PC-9 (cell line): Measurements from ENCODE around the gene NALCN. TPM values are rescaled to one million over a fixed set of nuclear protein-coding genes. Genes with fewer than 3 reads are reported as not detected.

ENCODE experiments used
- BruUV-seq: library from RNA; stranded (reverse); fragments of 400-500 nt; replicated peaks from 2 replicates; lab custom pipeline; 2021; lab: Mats Ljungman, UMichigan
- CTCF ChIA-PET: fragments of 300-600 bp; sonication (Branson Sonifier 250); formaldehyde crosslinking; loops from one replicate; lab custom pipeline; 2022; ENCODE audit warnings: antibody characterized with exemption; lab: Charles Lee
- POLR2A ChIA-PET: fragments of 300-600 bp; sonication (Branson Sonifier 250); formaldehyde crosslinking; loops from one replicate; lab custom pipeline; 2022; ENCODE audit warnings: antibody characterized with exemption; ENCODE audit not compliant: unreplicated experiment; lab: Charles Lee
- DNase-seq, 2 experiments: peaks; one replicate each; pipeline versions ENCODE4 v3.0.0 to v3.0.0-alpha.2; 2015 to 2022; ENCODE audit warnings: mixed read lengths in 1 of 2
- H2AFZ ChIP-seq: fragments of 200-600 bp; sonication (generic); 2 replicates; pipeline ENCODE4 v1.8.1; 2017; ENCODE audit warnings: antibody characterized with exemption
- H3F3A ChIP-seq: fragments of 200-600 bp; sonication (generic); 2 replicates; pipeline ENCODE4 v1.8.1; 2017; ENCODE audit warnings: antibody characterized with exemption, mild to moderate bottlenecking, low read depth; ENCODE audit not compliant: insufficient read depth
- H3K27ac ChIP-seq: fragments of 200-600 bp; sonication (generic); 2 replicates; pipeline ENCODE4 v1.6.1; 2016; ENCODE audit warnings: mixed run types
- H3K27me3 ChIP-seq: fragments of 200-600 bp; sonication (generic); 2 replicates; pipeline ENCODE4 v1.6.1; 2016; ENCODE audit warnings: low read depth, mixed run types; ENCODE audit not compliant: insufficient read depth
- H3K36me3 ChIP-seq: fragments of 200-600 bp; sonication (generic); 2 replicates; pipeline ENCODE4 v1.6.1; 2016; ENCODE audit warnings: low read depth, mixed run types
- H3K4me1 ChIP-seq: fragments of 200-600 bp; sonication (generic); replicated peaks from 2 replicates; pipeline ENCODE4 v1.6.1; 2016; ENCODE audit warnings: mixed run types; ENCODE audit not compliant: insufficient read depth
- H3K4me2 ChIP-seq: fragments of 200-600 bp; sonication (generic); 2 replicates; pipeline ENCODE4 v1.6.1; 2017; ENCODE audit warnings: mixed run types
- H3K4me3 ChIP-seq: fragments of 200-600 bp; sonication (generic); 2 replicates; pipeline ENCODE4 v1.6.1; 2016; ENCODE audit warnings: mixed run types
- H3K79me2 ChIP-seq: fragments of 200-600 bp; sonication (generic); 2 replicates; pipeline ENCODE4 v1.6.1; 2017; ENCODE audit warnings: low read depth, mixed run types
- H3K9me2 ChIP-seq: fragments of 200-600 bp; sonication (generic); 2 replicates; pipeline ENCODE4 v1.8.1; 2017; ENCODE audit warnings: mild to moderate bottlenecking; ENCODE audit not compliant: insufficient read depth
- H3K9me3 ChIP-seq: fragments of 200-600 bp; sonication (generic); 2 replicates; pipeline ENCODE4 v1.8.1; 2016; ENCODE audit warnings: low read depth; ENCODE audit not compliant: insufficient read depth
- H4K20me1 ChIP-seq: fragments of 200-600 bp; sonication (generic); 2 replicates; pipeline ENCODE4 v1.8.1; 2017; ENCODE audit not compliant: insufficient read depth
- EZH2 ChIP-seq: fragments of 200-600 bp; sonication (generic); IDR thresholded peaks from 2 replicates; pipeline ENCODE4 v1.8.0; 2017; ENCODE audit warnings: antibody characterized with exemption, low read depth
- intact Hi-C: fragments of 100-400 bp; cut with micrococcal nuclease; formaldehyde crosslinking; loops from one replicate; pipeline ENCODE4 v1.10.0; 2022; ENCODE audit not compliant: unreplicated experiment
- total RNA-seq: library from RNA; stranded (reverse); gene quantifications from 2 replicates; pipeline ENCODE4 v1.2.3, GENCODE V29; 2021
- TF ChIP-seq, protein P1 (sequence below): fragments of 200-600 bp; sonication (generic); conservative IDR thresholded peaks from 2 replicates; pipeline ENCODE4 v1.6.1; 2017; ENCODE audit warnings: mixed run types, antibody characterized with exemption, mild to moderate bottlenecking, moderate library complexity

The NALCN gene
- total RNA-seq, 1 experiment from 2014 or later = 7.7 TPM

DNA sequence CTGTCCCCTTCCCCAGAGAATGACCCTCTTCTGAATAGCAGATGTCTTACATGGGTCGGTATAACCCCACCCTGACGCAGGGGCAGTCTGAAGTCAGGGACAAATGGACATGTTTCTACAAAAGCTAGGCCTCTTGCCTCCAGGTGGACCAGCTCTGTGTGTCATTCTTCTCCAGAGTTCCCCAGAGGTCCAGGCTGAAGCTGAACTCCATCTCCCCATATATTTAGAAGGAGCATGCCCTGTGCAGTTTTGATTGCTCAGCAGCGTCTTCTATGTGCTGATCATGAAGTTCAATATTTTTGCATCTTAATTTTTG lies 8.8 kb upstream of the NALCN start:
- BruUV-seq = no TSS peak
- no peaks in the 10 kb centered on the region for H3K36me3 ChIP-seq
- H3K27ac ChIP-seq = peak overlapping the region; percentile 19; the same call in 1 of the 2 replicates
- no peak overlapping the region for H3K4me2 ChIP-seq
- TF ChIP-seq, protein P1, sequence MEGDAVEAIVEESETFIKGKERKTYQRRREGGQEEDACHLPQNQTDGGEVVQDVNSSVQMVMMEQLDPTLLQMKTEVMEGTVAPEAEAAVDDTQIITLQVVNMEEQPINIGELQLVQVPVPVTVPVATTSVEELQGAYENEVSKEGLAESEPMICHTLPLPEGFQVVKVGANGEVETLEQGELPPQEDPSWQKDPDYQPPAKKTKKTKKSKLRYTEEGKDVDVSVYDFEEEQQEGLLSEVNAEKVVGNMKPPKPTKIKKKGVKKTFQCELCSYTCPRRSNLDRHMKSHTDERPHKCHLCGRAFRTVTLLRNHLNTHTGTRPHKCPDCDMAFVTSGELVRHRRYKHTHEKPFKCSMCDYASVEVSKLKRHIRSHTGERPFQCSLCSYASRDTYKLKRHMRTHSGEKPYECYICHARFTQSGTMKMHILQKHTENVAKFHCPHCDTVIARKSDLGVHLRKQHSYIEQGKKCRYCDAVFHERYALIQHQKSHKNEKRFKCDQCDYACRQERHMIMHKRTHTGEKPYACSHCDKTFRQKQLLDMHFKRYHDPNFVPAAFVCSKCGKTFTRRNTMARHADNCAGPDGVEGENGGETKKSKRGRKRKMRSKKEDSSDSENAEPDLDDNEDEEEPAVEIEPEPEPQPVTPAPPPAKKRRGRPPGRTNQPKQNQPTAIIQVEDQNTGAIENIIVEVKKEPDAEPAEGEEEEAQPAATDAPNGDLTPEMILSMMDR = no peak
- no peak for TF ChIP-seq EZH2
- H3K4me1 ChIP-seq = peaks cover 12% of the 10 kb centered on the region
- no peaks in the 10 kb centered on the region; the same call in 1 of the 2 replicates for H3K9me2 ChIP-seq
- DNase-seq = no peak
- H2AFZ ChIP-seq = peak overlapping the region; percentile 55; the same call in 1 of the 2 replicates
- intact Hi-C loops = no loop called here
- H3K4me3 ChIP-seq = no peak overlapping the region
- H3F3A ChIP-seq = no peaks in the 10 kb centered on the region; the same call in 1 of the 2 replicates
- ChIA-PET CTCF (no interaction called here), POLR2A (no interaction called here)
- H3K9me3 ChIP-seq = no peaks in the 10 kb centered on the region
- no peaks in the 10 kb centered on the region for H4K20me1 ChIP-seq
- no peaks in the 10 kb centered on the region for H3K79me2 ChIP-seq
- no peaks in the 10 kb centered on the region for H3K27me3 ChIP-seq

DNA sequence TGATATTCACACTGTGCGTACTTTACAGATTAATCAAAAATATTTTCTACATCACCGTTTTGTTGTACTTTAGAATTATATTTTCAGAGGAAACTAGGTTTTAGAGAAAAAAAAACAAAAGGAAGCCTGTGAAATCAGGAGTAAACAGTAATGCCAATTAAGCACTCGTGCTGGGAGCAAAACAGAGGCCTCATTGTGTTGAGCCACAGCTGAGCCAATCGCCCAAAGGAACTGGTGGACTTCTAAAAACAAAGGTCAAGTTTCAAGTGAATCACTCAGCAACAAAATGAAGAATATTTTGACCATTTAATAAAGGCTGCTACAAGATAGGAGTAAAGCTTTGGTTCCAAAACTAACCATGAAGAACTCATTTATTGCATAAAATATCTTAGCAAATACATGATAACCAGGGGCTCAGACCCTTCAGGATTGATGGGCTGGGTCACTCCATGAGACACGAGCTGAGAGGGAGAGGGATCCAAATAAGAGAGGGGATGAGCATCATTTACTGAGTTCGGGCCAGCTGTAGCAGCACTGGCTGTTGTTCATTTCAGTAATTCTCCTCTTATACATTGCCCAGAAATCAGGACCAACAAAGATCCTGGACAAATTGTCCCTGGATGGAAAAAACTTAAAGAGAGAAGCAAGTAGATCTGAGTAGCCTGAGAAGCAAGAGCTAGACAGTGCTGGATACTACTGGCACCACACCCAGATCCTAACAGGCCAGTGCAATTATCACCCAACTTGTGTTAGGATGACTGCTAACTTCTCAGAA lies 8.3 kb upstream of the NALCN start:
- Histone ChIP-seq H2AFZ (peak overlapping the region; percentile 55; the same call in 1 of the 2 replicates), H3K9me2 (no peaks in the 10 kb centered on the region; the same call in 1 of the 2 replicates), H3K9me3 (no peaks in the 10 kb centered on the region), H3K36me3 (no peaks in the 10 kb centered on the region), H3K4me2 (peak overlapping the region; percentile 32), H3K4me3 (no peak overlapping the region), H4K20me1 (no peaks in the 10 kb centered on the region), H3K27ac (peak overlapping the region; percentile 19; the same call in 1 of the 2 replicates), H3F3A (no peaks in the 10 kb centered on the region), H3K79me2 (no peaks in the 10 kb centered on the region), H3K4me1 (peaks cover 12% of the 10 kb centered on the region), H3K27me3 (no peaks in the 10 kb centered on the region)
- BruUV-seq = no TSS peak
- ChIA-PET CTCF (no interaction called here), POLR2A (interaction anchor here (0.6 to 0.7 kb wide), 2 partner anchors 115 to 280 kb away, joined by 3 to 5 read pairs; no protein-coding TSS in a partner anchor)
- no peak for DNase-seq
- intact Hi-C loops = no loop called here
- no peak for TF ChIP-seq EZH2

DNA sequence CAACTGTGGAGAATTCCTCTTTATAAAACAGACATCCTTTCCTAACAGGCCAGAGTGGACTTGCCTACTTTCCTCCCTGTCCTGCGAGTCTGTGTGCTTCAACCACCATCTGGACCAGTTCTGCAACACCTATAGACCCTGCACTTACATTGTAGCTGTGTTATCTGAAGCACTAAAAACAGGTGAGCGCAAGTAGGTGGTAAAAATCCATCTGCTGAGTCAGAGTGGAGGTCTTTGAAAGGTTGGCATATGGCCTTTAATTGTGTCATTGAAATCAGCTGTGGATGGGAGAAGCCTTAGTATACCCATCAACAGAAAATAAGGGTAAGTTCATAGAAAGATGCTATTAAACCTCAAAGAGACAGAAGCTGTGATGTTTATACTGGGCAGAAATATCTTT lies 7.6 kb upstream of the NALCN start:
- H3K4me1 ChIP-seq = peaks cover 12% of the 10 kb centered on the region
- H3K9me2 ChIP-seq = no peaks in the 10 kb centered on the region; the same call in 1 of the 2 replicates
- ChIA-PET CTCF (no interaction called here), POLR2A (interaction anchor here (0.7 kb wide), 1 partner anchor 115 kb away, joined by 3 read pairs; no protein-coding TSS in a partner anchor)
- H3K9me3 ChIP-seq = no peaks in the 10 kb centered on the region
- no peaks in the 10 kb centered on the region for H3F3A ChIP-seq
- no peaks in the 10 kb centered on the region for H3K36me3 ChIP-seq
- TF ChIP-seq EZH2 = no peak
- TF ChIP-seq, protein P1 = no peak
- H2AFZ ChIP-seq = no peak overlapping the region
- peak overlapping the region; percentile 32; the same call in 1 of the 2 replicates for H3K4me2 ChIP-seq
- BruUV-seq = no TSS peak
- no peak for DNase-seq
- H3K4me3 ChIP-seq = no peak overlapping the region
- no peaks in the 10 kb centered on the region for H4K20me1 ChIP-seq
- H3K27ac ChIP-seq = peak overlapping the region; percentile 19; the same call in 1 of the 2 replicates
- H3K27me3 ChIP-seq = no peaks in the 10 kb centered on the region
- intact Hi-C loops = no loop called here
- H3K79me2 ChIP-seq = no peaks in the 10 kb centered on the region
